Neural crest cell (in vitro differentiated cells): Measurements from ENCODE around the gene OSBPL3. TPM values are rescaled to one million over a fixed set of nuclear protein-coding genes. Genes with fewer than 3 reads are reported as not detected.

ENCODE experiments used
- DNase-seq: peaks from one replicate; pipeline ENCODE4 v3.0.0; 2021; ENCODE audit warnings: low read depth, mixed read lengths, low spot score
- H3K27ac Mint-ChIP-seq: one replicate; pipeline ENCODE4 v1.8.0; 2021; ENCODE audit warnings: mild to moderate bottlenecking, mixed read lengths; ENCODE audit not compliant: unreplicated experiment
- H3K27me3 Mint-ChIP-seq: 2 replicates; pipeline ENCODE4 v1.8.0; 2021; ENCODE audit warnings: low read depth, mild to moderate bottlenecking, mixed read lengths
- H3K36me3 Mint-ChIP-seq: 2 replicates; pipeline ENCODE4 v1.8.0; 2021; ENCODE audit warnings: low read depth, mild to moderate bottlenecking, mixed read lengths
- H3K4me1 Mint-ChIP-seq: 2 replicates; pipeline ENCODE4 v1.8.0; 2021; ENCODE audit warnings: mixed read lengths
- H3K4me3 Mint-ChIP-seq: one replicate; pipeline ENCODE4 v1.8.0; 2021; ENCODE audit warnings: mild to moderate bottlenecking, mixed read lengths
- H3K9me3 Mint-ChIP-seq: 2 replicates; pipeline ENCODE4 v1.8.0; 2021; ENCODE audit warnings: mixed read lengths
- total RNA-seq: library from RNA; stranded (reverse); gene quantifications from 2 replicates; pipeline ENCODE4 v1.2.1, GENCODE V29; 2021
- TF ChIP-seq, protein P1 (sequence below): fragments of 200-600 bp; sonication (generic); conservative IDR thresholded peaks from 2 replicates; pipeline ENCODE4 v1.5.0; 2021; ENCODE audit warnings: antibody characterized with exemption, mild to moderate bottlenecking

Gene OSBPL3
- total RNA-seq, 1 donor from 2014 or later, result 11.8 TPM

- H3K9me3 Mint-ChIP-seq, result no peaks in the 10 kb centered on the region
- no peak overlapping the region for H3K27ac Mint-ChIP-seq
- H3K27me3 Mint-ChIP-seq, result no peaks in the 10 kb centered on the region
- H3K4me1 Mint-ChIP-seq, result no peaks in the 10 kb centered on the region
- no peak for DNase-seq
- no peaks in the 10 kb centered on the region for H3K36me3 Mint-ChIP-seq
- TF ChIP-seq, protein P1, sequence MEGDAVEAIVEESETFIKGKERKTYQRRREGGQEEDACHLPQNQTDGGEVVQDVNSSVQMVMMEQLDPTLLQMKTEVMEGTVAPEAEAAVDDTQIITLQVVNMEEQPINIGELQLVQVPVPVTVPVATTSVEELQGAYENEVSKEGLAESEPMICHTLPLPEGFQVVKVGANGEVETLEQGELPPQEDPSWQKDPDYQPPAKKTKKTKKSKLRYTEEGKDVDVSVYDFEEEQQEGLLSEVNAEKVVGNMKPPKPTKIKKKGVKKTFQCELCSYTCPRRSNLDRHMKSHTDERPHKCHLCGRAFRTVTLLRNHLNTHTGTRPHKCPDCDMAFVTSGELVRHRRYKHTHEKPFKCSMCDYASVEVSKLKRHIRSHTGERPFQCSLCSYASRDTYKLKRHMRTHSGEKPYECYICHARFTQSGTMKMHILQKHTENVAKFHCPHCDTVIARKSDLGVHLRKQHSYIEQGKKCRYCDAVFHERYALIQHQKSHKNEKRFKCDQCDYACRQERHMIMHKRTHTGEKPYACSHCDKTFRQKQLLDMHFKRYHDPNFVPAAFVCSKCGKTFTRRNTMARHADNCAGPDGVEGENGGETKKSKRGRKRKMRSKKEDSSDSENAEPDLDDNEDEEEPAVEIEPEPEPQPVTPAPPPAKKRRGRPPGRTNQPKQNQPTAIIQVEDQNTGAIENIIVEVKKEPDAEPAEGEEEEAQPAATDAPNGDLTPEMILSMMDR, result no peak
- H3K4me3 Mint-ChIP-seq, result no peak overlapping the region
These were observed 27.7 kb upstream of the OSBPL3 start for GRCh38 chr7:25007668-25008067.

DNA sequence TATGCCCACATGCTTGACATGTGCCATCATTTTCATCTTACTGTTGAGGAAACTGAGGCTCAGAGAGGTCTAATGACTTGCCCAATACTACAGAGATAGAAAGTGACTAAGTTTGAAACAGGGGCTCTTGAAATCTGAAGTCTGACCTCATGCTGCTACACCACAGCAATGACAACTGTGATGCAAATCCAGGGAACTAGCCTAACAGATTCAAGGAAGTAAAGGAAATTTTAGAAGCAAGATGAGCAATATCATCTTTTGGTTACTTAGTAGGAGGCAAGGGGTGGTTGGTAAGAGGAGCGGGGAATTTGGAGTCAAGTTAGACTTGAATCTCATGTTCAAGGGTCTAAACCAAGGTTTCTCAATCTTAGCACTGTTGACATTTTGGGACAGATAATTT lies 26.3 kb upstream of the OSBPL3 start:
- no peak overlapping the region for H3K27ac Mint-ChIP-seq
- no peaks in the 10 kb centered on the region for H3K36me3 Mint-ChIP-seq
- H3K4me3 Mint-ChIP-seq, result no peak overlapping the region
- no peak for DNase-seq
- no peaks in the 10 kb centered on the region for H3K4me1 Mint-ChIP-seq
- H3K9me3 Mint-ChIP-seq, result no peaks in the 10 kb centered on the region
- no peaks in the 10 kb centered on the region for H3K27me3 Mint-ChIP-seq
- TF ChIP-seq, protein P1, result no peak

GRCh38 chr7:25005658-25006057 lies 25.7 kb upstream of the OSBPL3 start:
- Mint-ChIP-seq H3K9me3 (peaks cover 3% of the 10 kb centered on the region), H3K4me3 (no peak overlapping the region), H3K4me1 (no peaks in the 10 kb centered on the region), H3K36me3 (peaks cover 3% of the 10 kb centered on the region), H3K27me3 (no peaks in the 10 kb centered on the region), H3K27ac (no peak overlapping the region)
- DNase-seq, result no peak
- TF ChIP-seq, protein P1, result no peak

DNA sequence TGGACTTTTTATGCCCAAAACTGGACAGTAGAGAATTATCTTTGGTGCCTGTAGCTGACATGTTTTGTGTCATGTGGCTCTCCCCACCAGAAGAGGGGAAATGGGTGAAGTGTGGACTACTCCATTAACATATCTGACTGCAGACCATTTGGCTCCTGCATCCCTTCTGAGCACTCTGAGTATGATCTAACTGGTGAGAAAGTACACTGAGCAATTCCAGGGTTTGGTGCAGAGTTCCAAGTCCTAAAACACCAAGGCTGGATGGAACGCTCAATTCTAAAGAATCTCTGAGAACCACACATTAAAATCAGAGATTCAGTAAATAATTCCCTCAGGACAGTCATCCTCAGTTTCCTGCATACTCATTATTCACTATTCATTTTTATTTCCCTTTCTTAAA lies 22.8 kb upstream of the OSBPL3 start:
- Mint-ChIP-seq H3K27me3 (peaks cover 5% of the 10 kb centered on the region), H3K4me3 (no peak overlapping the region), H3K36me3 (peaks cover 11% of the 10 kb centered on the region), H3K27ac (no peak overlapping the region), H3K9me3 (peaks cover 14% of the 10 kb centered on the region), H3K4me1 (no peaks in the 10 kb centered on the region)
- TF ChIP-seq, protein P1, result no peak
- DNase-seq, result no peak

- TF ChIP-seq, protein P1, result no peak
- no peaks in the 10 kb centered on the region for H3K4me1 Mint-ChIP-seq
- peaks cover 5% of the 10 kb centered on the region for H3K27me3 Mint-ChIP-seq
- H3K27ac Mint-ChIP-seq, result no peak overlapping the region
- no peak for DNase-seq
- H3K9me3 Mint-ChIP-seq, result peaks cover 9% of the 10 kb centered on the region
- no peak overlapping the region for H3K4me3 Mint-ChIP-seq
- H3K36me3 Mint-ChIP-seq, result peaks cover 5% of the 10 kb centered on the region
These were observed 15.5 kb upstream of the OSBPL3 start for GRCh38 chr7:24995466-24995865.

- TF ChIP-seq, protein P1, result no peak
- Mint-ChIP-seq H3K4me3 (no peak overlapping the region), H3K9me3 (no peaks in the 10 kb centered on the region), H3K27me3 (peaks cover 10% of the 10 kb centered on the region), H3K36me3 (no peaks in the 10 kb centered on the region), H3K27ac (no peak overlapping the region), H3K4me1 (no peaks in the 10 kb centered on the region)
- no peak for DNase-seq
These were observed 12.3 kb upstream of the OSBPL3 start for GRCh38 chr7:24992314-24992713.
